ENCODE measurements around the gene OR2A14.
"Not testable (repeated sequence)": the region's sequence is repeated elsewhere in the genome, so short reads cannot be mapped to it uniquely, and the experiment has no call there.

Gene OR2A14

GRCh38 chr7:144158861-144159260 is 35.9 kb downstream of the OR2A14 start:
- Histone ChIP-seq H3K9ac (ENCODE audit: low read depth, low read length) (no peak overlapping the region), H3K27me3 (ENCODE audit: control insufficient read depth, insufficient read depth, low read length) (no peaks in the 10 kb centered on the region)

DNA sequence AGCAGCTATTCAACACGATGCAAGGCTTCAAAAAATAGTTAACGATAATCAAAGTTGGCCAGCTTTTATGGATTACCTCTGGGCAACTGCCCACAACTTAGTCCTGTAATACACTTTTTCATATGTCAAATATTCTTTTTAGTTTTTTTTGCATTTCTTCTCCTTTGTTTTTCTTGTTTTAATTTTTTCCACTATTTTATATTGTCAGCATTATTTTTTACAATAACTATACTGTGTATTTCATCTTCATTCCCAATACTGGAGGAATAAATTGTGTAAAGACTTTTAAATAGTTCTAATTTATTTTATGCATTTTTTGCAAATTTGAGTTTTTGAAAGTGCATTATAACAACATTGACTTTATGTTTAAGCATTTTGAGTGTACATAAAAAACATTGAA is 41.8 kb downstream of the OR2A14 start:
- Histone ChIP-seq H3K27me3 (ENCODE audit: control insufficient read depth, insufficient read depth, low read length) (no peaks in the 10 kb centered on the region), H3K9ac (ENCODE audit: low read depth, low read length) (no peak overlapping the region), H3K9me3 (ENCODE audit: control insufficient read depth, insufficient read depth, low read length) (no peaks in the 10 kb centered on the region), H3K4me3 (ENCODE audit: low read depth, low read length) (no peak overlapping the region), H3K36me3 (ENCODE audit: control insufficient read depth, insufficient read depth, low read length) (no peaks in the 10 kb centered on the region), H3K4me1 (ENCODE audit: control insufficient read depth, insufficient read depth, low read length) (no peaks in the 10 kb centered on the region)

More at GRCh38 chr7:144158861-144159260, 35.9 kb downstream of the OR2A14 start:
- H3K4me1 ChIP-seq (ENCODE audit: control insufficient read depth, insufficient read depth, low read length): no peaks in the 10 kb centered on the region
- no peak overlapping the region for H3K4me3 ChIP-seq (ENCODE audit: low read depth, low read length)
- H3K36me3 ChIP-seq (ENCODE audit: control insufficient read depth, insufficient read depth, low read length): no peaks in the 10 kb centered on the region
- H3K9me3 ChIP-seq (ENCODE audit: control insufficient read depth, insufficient read depth, low read length): no peaks in the 10 kb centered on the region

GRCh38 chr7:144171594-144172350 is 48.8 kb downstream of the OR2A14 start:
- H3K36me3 ChIP-seq (ENCODE audit: control insufficient read depth, insufficient read depth, low read length); H3K9ac ChIP-seq (ENCODE audit: low read depth, low read length); H3K4me3 ChIP-seq (ENCODE audit: low read depth, low read length); H3K27me3 ChIP-seq (ENCODE audit: control insufficient read depth, insufficient read depth, low read length); H3K4me1 ChIP-seq (ENCODE audit: control insufficient read depth, insufficient read depth, low read length); H3K9me3 ChIP-seq (ENCODE audit: control insufficient read depth, insufficient read depth, low read length): not testable (repeated sequence)

- Histone ChIP-seq H3K9ac (ENCODE audit: low read depth, low read length) (no peak overlapping the region), H3K9me3 (ENCODE audit: control insufficient read depth, insufficient read depth, low read length) (no peaks in the 10 kb centered on the region)
These were observed 51.6 kb downstream of the OR2A14 start for GRCh38 chr7:144174613-144175012.

GRCh38 chr7:144178380-144179164 is 55.6 kb downstream of the OR2A14 start:
- H3K9me3 ChIP-seq (ENCODE audit: control insufficient read depth, insufficient read depth, low read length); H3K27me3 ChIP-seq (ENCODE audit: control insufficient read depth, insufficient read depth, low read length); H3K4me1 ChIP-seq (ENCODE audit: control insufficient read depth, insufficient read depth, low read length); H3K36me3 ChIP-seq (ENCODE audit: control insufficient read depth, insufficient read depth, low read length); H3K9ac ChIP-seq (ENCODE audit: low read depth, low read length); H3K4me3 ChIP-seq (ENCODE audit: low read depth, low read length): not testable (repeated sequence)

More at GRCh38 chr7:144174613-144175012, 51.6 kb downstream of the OR2A14 start:
- H3K36me3 ChIP-seq (ENCODE audit: control insufficient read depth, insufficient read depth, low read length): no peaks in the 10 kb centered on the region
- H3K4me3 ChIP-seq (ENCODE audit: low read depth, low read length): no peak overlapping the region
- no peaks in the 10 kb centered on the region for H3K27me3 ChIP-seq (ENCODE audit: control insufficient read depth, insufficient read depth, low read length)
- no peaks in the 10 kb centered on the region for H3K4me1 ChIP-seq (ENCODE audit: control insufficient read depth, insufficient read depth, low read length)

DNA sequence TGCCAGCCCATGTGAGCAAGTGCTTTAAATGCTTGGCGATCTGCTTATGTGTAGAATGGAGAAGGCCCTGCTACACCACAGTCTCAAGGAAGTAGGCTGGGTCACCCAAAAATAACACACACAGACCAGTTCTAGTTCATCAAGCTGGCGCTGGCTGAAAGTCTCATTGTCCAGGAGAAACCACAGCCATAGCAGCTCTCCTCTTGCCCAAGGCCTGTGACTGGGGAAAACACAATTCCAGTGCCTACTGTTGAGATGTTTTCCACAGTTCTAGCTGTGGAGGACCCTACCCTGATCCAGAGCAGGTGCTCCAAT is 56.1 kb downstream of the OR2A14 start:
- H3K4me1 ChIP-seq (ENCODE audit: control insufficient read depth, insufficient read depth, low read length); H3K4me3 ChIP-seq (ENCODE audit: low read depth, low read length); H3K9ac ChIP-seq (ENCODE audit: low read depth, low read length); H3K36me3 ChIP-seq (ENCODE audit: control insufficient read depth, insufficient read depth, low read length); H3K27me3 ChIP-seq (ENCODE audit: control insufficient read depth, insufficient read depth, low read length); H3K9me3 ChIP-seq (ENCODE audit: control insufficient read depth, insufficient read depth, low read length): not testable (repeated sequence)

All from iPS-15b (cell line).